Ramos (cell line): ENCODE results near the gene EGFR.
"Not testable (repeated sequence)": the region's sequence is repeated elsewhere in the genome, so short reads cannot be mapped to it uniquely, and the experiment has no call there.

Source experiments
- in situ Hi-C: fragments of 300-500 bp; cut with MboI; formaldehyde crosslinking; loops from one replicate; pipeline ENCODE4 v1.14.3; 2022; ENCODE audit warnings: low sequenced_read_pairs; ENCODE audit not compliant: unreplicated experiment

EGFR gene

GRCh38 chr7:55032069-55032699, 13.4 kb downstream of the EGFR start:
- in situ Hi-C loops, result no loop called here

- in situ Hi-C loops, result no loop called here
These were observed 14.5 kb downstream of the EGFR start for GRCh38 chr7:55033236-55033846.

GRCh38 chr7:55034776-55035175, 16.0 kb downstream of the EGFR start:
- in situ Hi-C loops, result no loop called here

GRCh38 chr7:55035410-55035809, 16.6 kb downstream of the EGFR start:
- in situ Hi-C loops, result not testable (repeated sequence)

GRCh38 chr7:55036950-55037736, 18.3 kb downstream of the EGFR start:
- in situ Hi-C loops, result no loop called here

GRCh38 chr7:55043691-55044370, 25.0 kb downstream of the EGFR start:
- in situ Hi-C loops, result no loop called here

GRCh38 chr7:55044371-55044717, 25.5 kb downstream of the EGFR start:
- in situ Hi-C loops, result no loop called here

- in situ Hi-C loops, result no loop called here
These were observed 26.0 kb downstream of the EGFR start for GRCh38 chr7:55044791-55045190.

GRCh38 chr7:55046582-55047342, 27.9 kb downstream of the EGFR start:
- in situ Hi-C loops, result no loop called here

- in situ Hi-C loops, result no loop called here
These were observed 29.5 kb downstream of the EGFR start for GRCh38 chr7:55048221-55048859.

GRCh38 chr7:55050281-55050680, 31.5 kb downstream of the EGFR start:
- in situ Hi-C loops, result no loop called here

GRCh38 chr7:55052081-55052480, 33.3 kb downstream of the EGFR start:
- in situ Hi-C loops, result no loop called here

- in situ Hi-C loops, result no loop called here
These were observed 34.1 kb downstream of the EGFR start for GRCh38 chr7:55052741-55053427.

- in situ Hi-C loops, result no loop called here
These were observed 35.1 kb downstream of the EGFR start for GRCh38 chr7:55053651-55054571.

GRCh38 chr7:55054758-55055157, 35.9 kb downstream of the EGFR start:
- in situ Hi-C loops, result no loop called here

GRCh38 chr7:55055479-55055878, 36.7 kb downstream of the EGFR start:
- in situ Hi-C loops, result no loop called here

GRCh38 chr7:55056068-55056467, 37.3 kb downstream of the EGFR start:
- in situ Hi-C loops, result no loop called here
